GM19025 (cell line): ENCODE measurements around the gene MAGI2.
"Not testable (repeated sequence)": the region's sequence is repeated elsewhere in the genome, so short reads cannot be mapped to it uniquely, and the experiment has no call there.

Experiments
- ATAC-seq: cut with Tn5 transposase; IDR thresholded peaks from one replicate; pipeline ENCODE4 v1.9.1; 2021; ENCODE audit warnings: mild to moderate bottlenecking, low read depth, moderate library complexity; ENCODE audit not compliant: unreplicated experiment

The MAGI2 gene

GRCh38 chr7:79090543-79090942 is 362.9 kb downstream of the MAGI2 start:
- no peak for ATAC-seq

GRCh38 chr7:79084423-79084822 is 369.0 kb downstream of the MAGI2 start:
- no peak for ATAC-seq

GRCh38 chr7:79079919-79080554 is 373.4 kb downstream of the MAGI2 start:
- no peak for ATAC-seq

- ATAC-seq: no peak
These were observed 375.2 kb downstream of the MAGI2 start for GRCh38 chr7:79078273-79078672.

GRCh38 chr7:79071187-79071586 is 382.3 kb downstream of the MAGI2 start:
- ATAC-seq: not testable (repeated sequence)

GRCh38 chr7:79064187-79064823 is 389.2 kb downstream of the MAGI2 start:
- no peak for ATAC-seq

- no peak for ATAC-seq
These were observed 390.3 kb downstream of the MAGI2 start for GRCh38 chr7:79063019-79063698.

- ATAC-seq: no peak
These were observed 393.0 kb downstream of the MAGI2 start for GRCh38 chr7:79060498-79060897.

GRCh38 chr7:79055722-79056415 is 397.6 kb downstream of the MAGI2 start:
- ATAC-seq: no peak

- no peak for ATAC-seq
These were observed 401.6 kb downstream of the MAGI2 start for GRCh38 chr7:79051915-79052314.

- no peak for ATAC-seq
These were observed 402.9 kb downstream of the MAGI2 start for GRCh38 chr7:79050603-79051002.

- ATAC-seq: no peak
These were observed 407.4 kb downstream of the MAGI2 start for GRCh38 chr7:79046061-79046460.

GRCh38 chr7:79037001-79037400 is 416.5 kb downstream of the MAGI2 start:
- no peak for ATAC-seq

- no peak for ATAC-seq
These were observed 417.1 kb downstream of the MAGI2 start for GRCh38 chr7:79036356-79036755.

GRCh38 chr7:79035858-79036257 is 417.6 kb downstream of the MAGI2 start:
- no peak for ATAC-seq

- no peak for ATAC-seq
These were observed 418.7 kb downstream of the MAGI2 start for GRCh38 chr7:79034730-79035129.

GRCh38 chr7:79019711-79020110 is 433.8 kb downstream of the MAGI2 start:
- ATAC-seq: not testable (repeated sequence)

GRCh38 chr7:79011921-79012320 is 441.5 kb downstream of the MAGI2 start:
- no peak for ATAC-seq

- ATAC-seq: no peak
These were observed 443.8 kb downstream of the MAGI2 start for GRCh38 chr7:79009647-79010046.

- no peak for ATAC-seq
These were observed 444.7 kb downstream of the MAGI2 start for GRCh38 chr7:79008786-79009185.

GRCh38 chr7:78996013-78996412 is 457.5 kb downstream of the MAGI2 start:
- ATAC-seq: no peak
